Activated naive CD4-positive, alpha-beta T cell treated with anti-CD3 and anti-CD28 coated beads, Interleukin-2, amount 50 U/mL, for 24 hours (primary cell): ENCODE measurements around the gene CD47.
A peak's percentile ranks its signal among the peaks of the same experiment; 100 is the strongest.

ENCODE experiments used
- H3K27ac Mint-ChIP-seq: one replicate; pipeline ENCODE4 v1.8.0; 2021; ENCODE audit warnings: mild to moderate bottlenecking, mixed read lengths
- H3K27me3 Mint-ChIP-seq: one replicate; pipeline ENCODE4 v1.8.0; 2021; ENCODE audit warnings: mixed read lengths
- H3K36me3 Mint-ChIP-seq: one replicate; pipeline ENCODE4 v1.8.0; 2021; ENCODE audit warnings: mixed read lengths
- H3K4me1 Mint-ChIP-seq: one replicate; pipeline ENCODE4 v1.8.0; 2021; ENCODE audit warnings: mixed read lengths
- H3K4me3 Mint-ChIP-seq: one replicate; pipeline ENCODE4 v1.8.0; 2021; ENCODE audit warnings: mild to moderate bottlenecking, mixed read lengths
- H3K9me3 Mint-ChIP-seq: one replicate; pipeline ENCODE4 v1.8.0; 2021; ENCODE audit warnings: mixed read lengths

CD47 gene

GRCh38 chr3:108124337-108125152, 33.7 kb upstream of the CD47 start:
- Mint-ChIP-seq H3K27me3 (no peaks in the 10 kb centered on the region), H3K4me3 (peak overlapping the region; percentile 94), H3K27ac (peak overlapping the region; percentile 99), H3K9me3 (peaks cover 11% of the 10 kb centered on the region), H3K36me3 (peaks cover 28% of the 10 kb centered on the region), H3K4me1 (peaks cover 66% of the 10 kb centered on the region)

- H3K4me3 Mint-ChIP-seq, result peak overlapping the region; percentile 94
- H3K36me3 Mint-ChIP-seq, result peaks cover 17% of the 10 kb centered on the region
- no peaks in the 10 kb centered on the region for H3K27me3 Mint-ChIP-seq
- H3K4me1 Mint-ChIP-seq, result peaks cover 66% of the 10 kb centered on the region
- peak overlapping the region; percentile 84 for H3K27ac Mint-ChIP-seq
- peaks cover 4% of the 10 kb centered on the region for H3K9me3 Mint-ChIP-seq
These were observed 32.5 kb upstream of the CD47 start for GRCh38 chr3:108123326-108123725.

DNA sequence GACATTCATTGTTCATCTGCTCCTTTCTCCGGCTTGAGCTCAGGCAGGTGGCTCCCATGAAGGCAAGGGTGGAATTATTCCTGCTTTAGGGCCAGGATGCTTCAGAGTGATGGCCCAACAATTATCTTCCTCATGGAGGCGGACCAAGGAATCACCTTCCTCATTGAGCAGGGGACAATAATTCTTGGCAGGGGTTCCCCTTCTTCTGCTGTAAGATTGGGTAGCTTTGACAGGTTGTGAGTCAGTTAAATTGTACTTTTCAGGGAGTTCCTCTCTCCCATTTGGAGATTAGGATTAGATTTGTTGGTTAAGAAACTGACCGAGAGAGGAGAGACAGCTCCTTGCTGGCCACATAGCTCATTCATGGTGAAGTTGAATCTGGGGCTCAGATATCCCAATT, 31.4 kb upstream of the CD47 start:
- Mint-ChIP-seq H3K9me3 (no peaks in the 10 kb centered on the region), H3K4me1 (peaks cover 69% of the 10 kb centered on the region), H3K4me3 (no peak overlapping the region), H3K27me3 (no peaks in the 10 kb centered on the region), H3K27ac (no peak overlapping the region), H3K36me3 (peaks cover 10% of the 10 kb centered on the region)

DNA sequence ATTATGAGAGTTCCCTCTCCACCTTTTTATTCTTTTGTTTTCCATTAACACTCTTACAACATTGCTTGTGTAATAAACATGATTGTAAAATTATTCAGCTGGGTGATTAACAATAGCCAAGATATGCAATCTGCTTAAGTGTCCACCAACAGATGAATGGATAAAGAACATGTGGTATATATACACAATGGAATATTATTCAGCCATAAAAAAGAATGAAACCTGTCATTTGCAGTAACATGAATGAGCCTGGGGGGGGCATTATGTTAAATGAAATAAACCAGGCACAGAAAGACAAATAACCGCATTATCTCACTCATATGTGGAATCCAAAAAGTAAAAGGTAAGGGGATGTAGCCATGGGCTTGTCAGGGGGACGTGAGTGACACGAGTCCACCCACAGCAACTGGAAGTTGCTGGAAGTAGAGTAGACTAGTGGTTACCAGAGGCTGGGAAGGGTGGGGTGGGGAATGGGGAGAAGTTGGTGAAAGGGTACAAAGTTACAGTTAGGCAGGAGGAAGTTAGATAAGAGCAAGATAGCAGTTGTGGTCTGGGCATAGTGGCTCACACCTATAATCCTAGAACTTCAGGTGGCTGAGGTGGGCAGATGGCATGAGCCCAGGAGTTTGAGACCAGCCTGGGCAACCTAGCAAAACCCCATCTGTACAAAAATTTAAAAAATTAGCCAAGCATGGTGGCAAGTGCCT, 28.7 kb upstream of the CD47 start:
- H3K27ac Mint-ChIP-seq, result peak overlapping the region; percentile 47
- no peaks in the 10 kb centered on the region for H3K27me3 Mint-ChIP-seq
- no peaks in the 10 kb centered on the region for H3K36me3 Mint-ChIP-seq
- H3K9me3 Mint-ChIP-seq, result no peaks in the 10 kb centered on the region
- peaks cover 63% of the 10 kb centered on the region for H3K4me1 Mint-ChIP-seq
- no peak overlapping the region for H3K4me3 Mint-ChIP-seq

DNA sequence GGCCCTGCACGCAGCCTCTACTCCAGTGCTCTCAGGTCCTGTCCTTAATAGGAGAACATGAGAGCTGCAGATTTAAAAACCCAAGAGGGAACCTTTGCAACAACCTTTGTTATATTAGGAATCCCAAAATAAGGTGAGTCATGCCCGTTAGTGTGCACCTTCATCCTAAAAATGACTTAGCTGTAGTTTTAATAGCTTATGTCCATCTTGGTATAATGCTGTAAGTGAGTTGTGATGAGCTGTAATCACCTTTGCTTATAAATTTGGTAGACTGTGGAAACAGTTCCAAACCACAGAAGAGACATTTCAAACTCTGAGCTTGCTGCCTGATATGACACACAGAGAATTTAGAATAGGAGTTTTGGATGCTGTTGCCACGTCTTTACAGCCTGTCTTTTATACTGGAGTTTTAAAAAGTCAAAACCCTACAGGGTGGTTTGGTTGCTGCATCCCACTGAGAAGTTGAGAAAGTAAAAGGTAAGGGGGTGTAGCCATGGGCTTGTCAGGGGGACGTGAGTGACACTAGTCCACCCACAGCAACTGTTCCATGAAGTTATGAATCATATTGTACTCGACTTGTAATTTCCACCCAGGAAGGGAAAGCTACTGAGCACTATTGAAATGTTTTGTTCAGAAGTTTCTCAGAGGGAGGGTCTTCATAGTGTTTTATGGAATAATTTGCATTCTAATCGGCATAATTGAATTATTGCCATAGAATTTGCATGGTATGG, 27.4 kb upstream of the CD47 start:
- Mint-ChIP-seq H3K4me1 (peaks cover 50% of the 10 kb centered on the region), H3K27ac (peak overlapping the region; percentile 76), H3K4me3 (no peak overlapping the region), H3K9me3 (no peaks in the 10 kb centered on the region), H3K36me3 (no peaks in the 10 kb centered on the region), H3K27me3 (no peaks in the 10 kb centered on the region)

- Mint-ChIP-seq H3K4me1 (peaks cover 44% of the 10 kb centered on the region), H3K27me3 (no peaks in the 10 kb centered on the region), H3K4me3 (no peak overlapping the region), H3K36me3 (no peaks in the 10 kb centered on the region), H3K9me3 (no peaks in the 10 kb centered on the region), H3K27ac (peak overlapping the region; percentile 76)
These were observed 26.5 kb upstream of the CD47 start for GRCh38 chr3:108117241-108117775.

DNA sequence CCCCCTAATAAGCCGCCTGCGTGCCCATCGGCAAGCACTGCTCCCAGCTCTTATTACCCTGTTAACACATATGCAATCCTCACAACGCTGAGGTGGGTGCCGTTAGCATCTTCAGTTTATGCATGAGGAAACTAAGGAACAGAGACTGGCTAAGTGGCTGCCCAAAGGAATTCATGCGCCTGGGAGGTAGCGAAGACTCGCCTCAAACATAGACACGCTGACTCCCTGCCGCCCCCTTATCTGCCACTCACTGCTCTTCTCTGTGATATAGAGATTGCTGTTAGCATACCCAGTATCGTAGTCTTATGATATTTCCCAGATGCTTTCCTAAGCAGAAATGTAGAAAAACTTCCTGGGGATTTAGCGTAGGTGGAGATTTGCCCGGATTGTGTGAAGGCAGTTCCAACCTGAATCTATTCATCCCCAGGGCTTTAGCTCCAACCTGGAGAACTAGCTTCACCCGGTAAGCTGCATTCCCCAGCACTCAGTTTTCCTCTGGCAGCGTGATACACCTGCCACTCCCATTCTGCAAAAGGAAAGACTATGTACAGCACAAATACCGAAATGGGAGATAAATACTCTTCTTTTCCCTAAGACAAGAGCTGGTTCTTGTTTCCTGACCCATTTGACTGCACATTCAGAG, 23.7 kb upstream of the CD47 start:
- H3K4me1 Mint-ChIP-seq, result peaks cover 27% of the 10 kb centered on the region
- no peaks in the 10 kb centered on the region for H3K36me3 Mint-ChIP-seq
- no peak overlapping the region for H3K4me3 Mint-ChIP-seq
- H3K9me3 Mint-ChIP-seq, result no peaks in the 10 kb centered on the region
- no peak overlapping the region for H3K27ac Mint-ChIP-seq
- no peaks in the 10 kb centered on the region for H3K27me3 Mint-ChIP-seq

GRCh38 chr3:108113975-108114374, 23.1 kb upstream of the CD47 start:
- Mint-ChIP-seq H3K9me3 (no peaks in the 10 kb centered on the region), H3K27me3 (no peaks in the 10 kb centered on the region), H3K27ac (no peak overlapping the region), H3K4me1 (peaks cover 22% of the 10 kb centered on the region), H3K4me3 (no peak overlapping the region), H3K36me3 (no peaks in the 10 kb centered on the region)

- Mint-ChIP-seq H3K27ac (no peak overlapping the region), H3K4me3 (no peak overlapping the region), H3K9me3 (no peaks in the 10 kb centered on the region), H3K27me3 (no peaks in the 10 kb centered on the region), H3K4me1 (peaks cover 15% of the 10 kb centered on the region), H3K36me3 (no peaks in the 10 kb centered on the region)
These were observed 20.1 kb upstream of the CD47 start for GRCh38 chr3:108110934-108111333.

DNA sequence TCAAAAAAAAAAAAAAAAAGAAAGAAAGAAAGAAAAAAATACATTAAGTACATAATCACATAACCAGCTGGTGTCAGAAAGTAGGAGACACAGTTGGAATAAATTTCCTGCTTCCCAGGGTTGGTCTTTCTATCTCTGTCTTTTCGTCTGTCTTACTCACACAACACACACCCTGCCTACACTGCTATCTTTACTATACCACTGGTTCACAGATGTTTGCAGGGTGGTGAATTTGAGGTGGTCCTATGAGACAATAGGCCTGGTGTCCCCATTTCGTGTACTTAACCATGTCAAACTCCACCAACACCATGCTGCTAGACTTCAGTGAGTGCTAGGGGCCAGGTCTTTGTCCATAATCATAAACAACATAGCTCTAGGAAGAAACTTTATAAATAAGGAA, 17.6 kb upstream of the CD47 start:
- Mint-ChIP-seq H3K27me3 (no peaks in the 10 kb centered on the region), H3K4me3 (no peak overlapping the region), H3K27ac (no peak overlapping the region), H3K36me3 (no peaks in the 10 kb centered on the region), H3K4me1 (peaks cover 20% of the 10 kb centered on the region), H3K9me3 (no peaks in the 10 kb centered on the region)

- peaks cover 40% of the 10 kb centered on the region for H3K4me1 Mint-ChIP-seq
- no peak overlapping the region for H3K27ac Mint-ChIP-seq
- no peaks in the 10 kb centered on the region for H3K27me3 Mint-ChIP-seq
- no peak overlapping the region for H3K4me3 Mint-ChIP-seq
- no peaks in the 10 kb centered on the region for H3K36me3 Mint-ChIP-seq
- H3K9me3 Mint-ChIP-seq, result no peaks in the 10 kb centered on the region
These were observed 15.6 kb upstream of the CD47 start for GRCh38 chr3:108106449-108106848.

DNA sequence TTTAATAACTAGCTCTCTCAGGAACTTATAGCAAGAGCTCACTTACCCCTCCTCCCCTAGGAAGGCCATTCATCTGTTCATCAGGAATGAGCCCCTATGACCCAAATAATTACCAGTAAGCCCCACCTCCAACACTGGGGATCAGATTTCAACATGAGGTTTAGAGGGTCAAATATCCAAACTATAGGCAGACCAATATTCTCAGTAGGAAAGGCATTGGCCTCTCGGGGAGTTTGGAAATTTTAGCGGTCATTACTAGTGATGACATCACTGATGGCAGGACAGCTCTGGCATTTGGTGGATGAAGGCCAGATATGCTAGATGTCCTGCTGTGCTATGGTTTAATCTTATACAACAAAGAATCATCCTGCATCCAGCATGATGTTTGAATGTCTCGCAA, 15.2 kb upstream of the CD47 start:
- H3K36me3 Mint-ChIP-seq, result no peaks in the 10 kb centered on the region
- peaks cover 44% of the 10 kb centered on the region for H3K4me1 Mint-ChIP-seq
- no peaks in the 10 kb centered on the region for H3K9me3 Mint-ChIP-seq
- no peak overlapping the region for H3K27ac Mint-ChIP-seq
- no peak overlapping the region for H3K4me3 Mint-ChIP-seq
- no peaks in the 10 kb centered on the region for H3K27me3 Mint-ChIP-seq

- H3K4me3 Mint-ChIP-seq, result no peak overlapping the region
- H3K27ac Mint-ChIP-seq, result no peak overlapping the region
- no peaks in the 10 kb centered on the region for H3K36me3 Mint-ChIP-seq
- H3K9me3 Mint-ChIP-seq, result no peaks in the 10 kb centered on the region
- H3K27me3 Mint-ChIP-seq, result no peaks in the 10 kb centered on the region
- H3K4me1 Mint-ChIP-seq, result peaks cover 63% of the 10 kb centered on the region
These were observed 13.3 kb upstream of the CD47 start for GRCh38 chr3:108103886-108104797.

DNA sequence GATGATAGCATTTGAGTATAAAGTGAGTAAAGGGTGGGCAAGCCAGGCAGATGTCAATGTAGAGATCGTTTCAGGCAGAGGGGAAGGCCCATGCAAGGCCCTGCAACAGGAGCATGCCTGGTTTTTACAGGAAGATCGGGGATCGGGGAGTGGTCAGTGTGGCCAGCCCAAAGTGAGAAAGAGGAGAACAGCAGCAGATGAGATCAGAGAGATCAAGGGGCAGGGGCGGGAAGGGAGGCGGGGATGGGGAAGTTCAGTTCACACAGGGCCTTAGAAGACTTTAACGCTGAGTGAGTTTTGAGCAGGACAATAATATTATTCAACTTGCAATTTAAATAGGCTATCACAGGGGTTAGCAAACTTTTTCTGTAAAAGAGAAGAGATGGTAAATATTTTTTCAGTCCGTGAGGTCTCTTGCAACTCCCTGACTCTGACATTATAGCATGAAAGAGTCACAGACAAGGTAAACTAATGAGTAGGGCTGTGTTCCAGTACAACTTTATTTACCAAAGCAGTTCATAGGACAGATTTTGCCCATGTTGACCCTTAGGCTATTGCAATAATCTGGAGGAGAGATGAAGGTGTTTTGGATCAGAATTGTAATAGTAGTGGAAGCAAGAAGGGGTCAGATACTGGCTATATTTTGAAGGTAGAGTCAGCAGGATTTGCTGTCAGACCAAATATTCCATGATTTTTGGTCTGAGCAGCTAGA, 12.4 kb upstream of the CD47 start:
- no peaks in the 10 kb centered on the region for H3K9me3 Mint-ChIP-seq
- H3K27ac Mint-ChIP-seq, result no peak overlapping the region
- no peaks in the 10 kb centered on the region for H3K27me3 Mint-ChIP-seq
- H3K36me3 Mint-ChIP-seq, result no peaks in the 10 kb centered on the region
- peaks cover 62% of the 10 kb centered on the region for H3K4me1 Mint-ChIP-seq
- no peak overlapping the region for H3K4me3 Mint-ChIP-seq
